GM20431 (cell line): ENCODE measurements around the gene TEX30.

Source experiments
- in situ Hi-C: fragments of 300-500 bp; cut with MseI, MboI; formaldehyde crosslinking; loops from one replicate; pipeline ENCODE4 v1.15.0; 2020; ENCODE audit warnings: low sequenced_read_pairs; ENCODE audit not compliant: unreplicated experiment

TEX30 gene

DNA sequence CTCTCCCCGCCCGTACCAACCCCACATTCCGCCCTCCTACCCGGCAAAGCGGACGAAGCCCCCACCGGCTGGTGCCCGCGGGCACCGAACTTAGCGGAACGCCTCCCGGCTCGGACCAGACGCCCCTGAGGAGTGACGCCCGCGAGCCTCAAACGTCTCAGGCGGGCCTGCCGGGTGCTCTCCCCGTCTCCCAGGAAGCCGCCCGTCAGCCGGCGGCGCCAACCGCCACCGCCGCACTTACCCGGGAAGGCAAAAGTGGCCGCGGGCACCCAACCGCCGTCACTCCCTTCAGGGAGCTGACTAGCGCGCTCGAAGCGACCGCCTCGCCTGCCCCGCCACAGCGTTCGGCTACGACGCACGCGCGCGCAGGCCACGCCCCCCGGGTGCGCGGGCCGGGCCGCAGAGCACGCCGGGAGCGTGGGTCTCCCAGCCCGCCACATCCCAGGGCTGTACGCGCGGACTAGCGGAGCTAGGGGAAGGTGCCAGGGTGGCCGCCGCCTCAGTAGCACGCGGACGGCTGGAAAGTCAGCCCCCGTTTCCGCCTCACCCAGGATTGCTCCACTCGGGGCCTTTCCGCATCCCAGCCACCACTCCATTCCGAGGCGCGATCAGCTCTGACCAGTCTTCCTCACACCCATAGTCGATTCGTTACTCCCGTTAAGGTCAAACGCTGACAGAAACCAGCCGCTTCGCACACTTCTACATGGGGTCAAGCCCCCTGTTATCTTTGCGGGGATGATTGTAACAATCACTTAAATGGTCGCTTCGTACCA lies at the start of gene TEX30:
TSS of gene TEX30 (minus strand) at position 346 of the 773 bp plus-strand sequence. CDS start 3,760 bp downstream, outside the sequence.
- in situ Hi-C loops = no loop called here

DNA sequence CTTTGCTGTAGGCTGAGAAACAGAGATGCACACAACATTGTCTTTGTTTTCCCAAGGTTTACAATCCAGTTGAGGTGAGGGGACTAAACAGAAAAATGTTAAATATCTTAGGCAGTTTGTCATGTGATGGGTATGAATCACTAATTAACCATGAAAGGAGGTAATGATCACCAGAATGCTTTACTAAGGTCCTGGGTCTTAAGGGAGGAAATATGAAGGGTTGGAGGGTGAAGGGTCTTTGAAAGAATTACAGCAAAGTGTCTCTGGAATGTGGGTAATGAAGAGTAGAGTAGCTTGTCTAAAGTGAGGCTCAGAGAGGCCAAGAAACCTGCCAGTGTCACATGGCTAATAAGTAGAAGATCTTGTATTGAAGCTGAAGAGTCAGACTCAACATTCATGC lies 44.3 kb upstream of the TEX30 start:
- in situ Hi-C loops = no loop called here

DNA sequence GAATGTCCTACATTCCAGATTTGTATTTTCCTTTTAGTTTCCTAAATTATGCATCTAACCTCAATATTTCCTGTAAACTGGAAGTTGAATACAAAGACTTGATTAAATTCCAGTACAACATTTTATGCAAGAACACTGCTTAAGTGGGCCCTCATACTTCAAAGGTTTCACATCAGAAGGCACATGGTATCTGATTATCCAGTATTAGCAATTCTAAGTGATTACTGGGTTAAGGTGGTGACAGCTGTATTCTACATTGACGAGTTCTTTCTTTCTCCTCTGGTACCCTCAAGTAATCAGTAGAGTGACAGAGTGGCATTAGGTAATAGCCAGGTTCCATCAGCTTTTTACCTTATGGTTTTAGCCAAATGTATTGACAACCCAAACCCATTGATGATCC lies 43.7 kb upstream of the TEX30 start:
- in situ Hi-C loops = no loop called here

DNA sequence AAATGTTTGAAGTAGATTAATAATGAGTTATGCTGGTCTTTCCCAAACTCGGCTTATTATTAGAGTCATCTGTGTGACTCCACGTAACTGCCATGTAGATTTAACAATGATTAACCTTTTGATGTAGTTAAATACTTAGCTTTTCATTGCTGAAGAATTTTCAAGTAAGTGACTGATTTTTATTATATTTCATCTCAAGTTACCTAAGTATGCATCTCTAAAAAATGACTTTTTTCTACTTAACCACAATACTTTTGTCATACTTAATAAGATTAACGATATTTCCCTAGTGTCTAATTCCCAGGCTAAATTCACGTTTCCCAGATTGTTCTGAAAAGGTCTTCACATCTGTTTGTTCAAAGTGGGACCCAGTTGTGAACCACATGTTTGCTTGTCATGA lies 43.1 kb upstream of the TEX30 start:
- in situ Hi-C loops = no loop called here

DNA sequence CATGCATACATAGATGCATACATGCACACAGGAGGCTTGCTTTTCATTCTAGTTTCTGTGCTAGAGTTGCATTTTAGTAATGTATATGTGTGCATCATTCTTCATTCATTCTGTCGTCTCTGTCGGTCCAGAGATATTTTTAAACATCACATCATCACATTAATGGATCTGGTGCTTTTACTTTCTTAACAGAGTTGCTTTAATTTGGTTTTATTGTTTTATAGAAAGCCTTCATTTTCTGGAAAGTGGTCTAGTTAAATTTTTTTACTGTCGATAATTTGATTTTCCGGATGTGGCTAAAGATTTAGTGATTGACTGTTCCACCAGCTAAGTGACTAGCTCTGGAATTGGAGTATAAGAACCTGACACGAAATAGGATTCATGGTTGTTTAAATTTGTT lies 42.2 kb upstream of the TEX30 start:
- in situ Hi-C loops = no loop called here

DNA sequence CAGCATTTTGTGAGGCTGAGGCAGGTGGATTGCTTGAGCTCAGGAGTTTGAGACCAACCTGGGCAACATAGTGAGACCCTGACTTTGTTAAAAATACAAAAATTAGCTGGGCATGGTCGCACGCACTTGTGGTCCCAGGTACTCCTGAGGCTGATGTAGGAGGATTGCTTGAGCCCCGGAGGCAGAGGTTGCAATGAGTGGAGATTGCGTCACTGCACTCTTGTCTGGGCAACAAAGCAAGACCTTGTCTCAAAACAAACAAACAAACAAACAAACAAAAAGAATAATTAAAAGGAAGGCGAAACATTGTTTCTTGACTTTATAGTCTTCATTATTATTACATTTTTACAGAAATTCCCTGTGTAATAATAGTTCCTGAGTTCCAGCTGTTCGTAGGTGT lies 41.2 kb upstream of the TEX30 start:
- in situ Hi-C loops = no loop called here

DNA sequence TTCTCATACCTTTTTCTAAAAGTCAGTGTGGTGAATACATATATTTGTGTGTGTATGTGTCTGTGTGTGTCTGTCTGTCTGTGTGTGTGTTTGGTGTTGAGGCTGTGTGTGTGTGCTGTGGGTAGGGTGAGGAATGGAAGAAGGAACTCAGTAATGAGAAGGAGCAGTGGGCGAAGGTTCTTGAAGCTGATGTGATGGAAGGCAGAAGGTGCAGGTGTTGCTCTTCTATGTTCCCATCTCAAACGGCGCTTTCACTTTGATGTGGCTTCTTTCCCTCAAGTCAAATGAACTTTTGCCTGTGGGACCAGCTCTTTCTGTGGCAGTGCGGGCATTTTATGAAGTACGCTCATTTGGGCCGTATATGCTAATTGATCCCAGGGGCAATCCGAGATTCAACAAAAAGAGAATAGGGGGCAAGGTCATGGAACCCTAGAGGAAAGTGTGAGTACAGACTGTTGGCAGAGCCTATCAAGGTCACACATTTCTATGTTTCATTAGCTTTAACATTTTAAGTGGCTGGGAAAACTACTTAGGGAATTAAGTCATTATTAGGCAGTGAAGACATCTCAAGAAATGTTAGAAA lies 40.5 kb upstream of the TEX30 start:
- in situ Hi-C loops = no loop called here

DNA sequence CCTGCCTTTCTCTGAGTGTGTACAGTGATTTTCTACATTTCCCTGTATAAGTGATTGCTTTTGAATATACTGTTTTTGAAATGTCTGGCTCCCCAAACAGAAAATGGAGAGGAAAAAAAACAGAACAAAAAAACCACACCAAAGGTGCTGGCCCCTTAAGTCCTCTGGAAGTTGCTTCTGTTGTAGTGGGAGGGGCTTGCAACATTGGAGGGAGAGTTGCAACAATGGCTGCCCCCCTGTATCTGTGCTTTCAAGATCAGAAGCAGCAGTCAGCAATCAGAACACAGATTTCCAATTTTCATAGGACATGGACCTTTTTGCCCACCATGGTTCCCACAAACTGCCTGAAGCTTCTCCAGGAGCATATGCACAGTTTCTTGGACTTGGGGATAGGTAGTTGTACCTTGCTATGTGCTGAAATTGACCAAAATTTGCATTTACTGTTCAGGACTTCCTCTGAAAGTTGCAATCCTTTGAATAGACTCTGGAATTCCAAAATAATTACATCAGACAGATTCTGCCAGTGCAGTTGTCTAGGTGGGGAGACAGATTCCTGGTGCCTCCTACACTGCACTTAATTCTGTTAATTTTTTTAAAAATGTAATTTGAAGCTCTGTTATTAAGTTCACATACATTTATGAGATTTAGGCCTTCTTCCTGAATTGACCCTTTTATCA lies 39.2 kb upstream of the TEX30 start:
- in situ Hi-C loops = no loop called here

DNA sequence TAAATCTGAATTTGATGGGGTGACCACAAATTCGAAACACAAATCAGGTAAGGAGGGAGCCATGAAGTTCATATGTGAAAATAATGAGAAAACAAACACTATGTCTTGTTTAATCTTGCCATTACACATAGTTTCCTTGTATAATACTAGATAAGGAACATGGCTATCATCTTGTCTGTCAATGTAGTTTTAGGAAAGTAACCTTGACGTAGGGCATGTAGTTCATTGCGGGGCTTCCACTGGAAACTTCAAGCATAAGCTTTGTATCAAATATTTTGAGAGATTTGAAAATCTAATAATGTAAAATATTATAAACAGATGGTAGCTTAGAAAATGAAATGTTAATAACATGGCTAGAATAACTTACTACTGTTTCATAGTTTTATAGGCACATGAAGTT lies 34.1 kb upstream of the TEX30 start:
- in situ Hi-C loops = no loop called here

DNA sequence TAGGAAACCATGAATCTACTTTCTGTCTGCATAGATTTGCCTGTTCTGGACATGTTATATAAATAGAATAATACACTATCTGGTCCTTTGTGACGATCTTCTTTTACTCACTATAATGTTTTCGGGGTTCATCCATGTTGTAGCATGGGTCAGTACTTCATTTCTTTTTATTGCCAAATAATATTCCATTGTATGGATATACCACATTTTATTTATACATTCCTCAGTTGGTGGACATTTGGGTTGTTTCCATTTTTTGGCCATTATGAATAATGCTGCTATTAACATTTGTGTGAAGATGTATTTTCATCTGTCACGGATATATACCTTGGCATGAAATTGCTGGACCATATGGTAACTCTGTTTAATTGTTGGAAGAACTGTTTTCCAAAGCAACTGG lies 32.1 kb upstream of the TEX30 start:
- in situ Hi-C loops = no loop called here

DNA sequence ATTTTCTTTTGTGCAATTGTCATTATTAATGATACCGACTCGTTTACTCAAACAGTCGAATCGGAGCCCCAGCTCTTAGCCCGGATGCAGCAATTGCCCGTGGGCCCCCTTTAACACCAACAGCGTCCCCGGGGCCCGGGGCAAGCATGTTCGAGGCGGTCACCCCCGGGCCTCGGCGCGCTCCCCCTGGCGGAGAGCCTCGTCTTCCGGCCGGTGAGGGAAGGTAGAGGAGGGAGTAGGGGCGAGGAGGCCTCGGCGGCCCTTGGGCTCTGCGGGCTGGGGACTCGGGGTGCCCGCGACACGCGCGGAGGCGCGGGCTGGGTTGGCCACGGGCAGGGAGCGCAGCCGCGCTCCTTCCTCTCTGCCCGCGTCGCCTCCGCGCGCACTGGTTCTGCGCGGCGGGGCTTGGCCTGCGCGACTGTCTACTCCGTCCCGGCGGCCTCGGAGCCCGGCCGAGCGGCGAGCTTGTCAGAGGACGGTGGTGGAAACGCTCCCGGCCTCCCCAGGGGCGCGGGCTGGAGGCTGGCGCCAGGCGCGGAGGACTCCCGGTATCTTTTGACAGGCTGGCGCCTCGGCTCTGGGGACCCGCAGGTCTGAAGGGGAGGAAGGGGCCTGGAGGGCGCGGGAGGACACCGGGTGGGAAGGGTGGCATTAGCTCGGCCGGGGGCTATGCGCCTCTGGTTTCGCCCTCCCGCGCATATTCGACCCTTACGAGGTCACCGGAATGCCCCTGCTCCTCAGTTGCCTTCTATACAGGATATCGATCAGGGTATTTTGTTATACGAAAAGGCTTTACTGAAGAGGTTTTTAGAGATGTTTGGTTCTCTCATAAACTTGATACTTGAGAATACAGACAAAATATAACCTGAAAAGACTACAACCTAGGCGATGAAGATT lies 26.8 kb upstream of the TEX30 start:
- in situ Hi-C loops = no loop called here

DNA sequence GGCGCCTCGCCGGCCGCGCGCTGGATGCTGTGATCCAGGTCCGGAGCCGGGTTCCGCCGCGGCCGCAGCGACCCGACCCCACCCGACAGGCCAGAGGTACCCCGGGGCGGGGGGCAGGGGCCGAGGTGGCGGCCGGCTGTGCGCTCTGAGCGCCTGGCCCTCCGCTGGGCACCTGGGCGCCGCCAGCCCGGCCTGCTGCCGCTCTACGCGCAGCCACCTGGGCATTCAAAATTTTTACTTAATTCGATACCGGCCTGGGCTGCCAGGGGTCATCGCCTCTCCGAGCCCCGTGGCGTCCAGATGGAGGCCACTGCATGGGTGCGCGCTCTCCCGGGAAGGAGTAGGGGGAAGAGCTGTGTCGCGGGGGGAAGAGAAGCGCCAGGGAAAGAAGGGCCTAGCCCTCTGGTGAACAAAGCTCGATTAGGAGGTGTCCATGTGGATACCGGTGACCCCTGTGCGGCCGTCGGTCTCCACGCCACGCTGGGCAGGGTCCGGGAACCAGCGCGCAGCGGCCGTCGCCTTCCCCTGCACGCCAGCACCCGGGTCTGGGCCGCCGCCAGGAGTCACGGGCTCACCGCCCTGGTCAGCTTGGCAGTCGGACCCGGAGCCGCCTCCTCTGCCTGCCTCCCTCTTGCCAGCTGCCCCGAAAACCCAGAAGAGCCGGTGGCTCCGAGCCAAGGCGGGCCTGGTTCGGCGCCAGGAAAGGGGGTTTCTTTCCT lies 26.0 kb upstream of the TEX30 start:
- in situ Hi-C loops = no loop called here

DNA sequence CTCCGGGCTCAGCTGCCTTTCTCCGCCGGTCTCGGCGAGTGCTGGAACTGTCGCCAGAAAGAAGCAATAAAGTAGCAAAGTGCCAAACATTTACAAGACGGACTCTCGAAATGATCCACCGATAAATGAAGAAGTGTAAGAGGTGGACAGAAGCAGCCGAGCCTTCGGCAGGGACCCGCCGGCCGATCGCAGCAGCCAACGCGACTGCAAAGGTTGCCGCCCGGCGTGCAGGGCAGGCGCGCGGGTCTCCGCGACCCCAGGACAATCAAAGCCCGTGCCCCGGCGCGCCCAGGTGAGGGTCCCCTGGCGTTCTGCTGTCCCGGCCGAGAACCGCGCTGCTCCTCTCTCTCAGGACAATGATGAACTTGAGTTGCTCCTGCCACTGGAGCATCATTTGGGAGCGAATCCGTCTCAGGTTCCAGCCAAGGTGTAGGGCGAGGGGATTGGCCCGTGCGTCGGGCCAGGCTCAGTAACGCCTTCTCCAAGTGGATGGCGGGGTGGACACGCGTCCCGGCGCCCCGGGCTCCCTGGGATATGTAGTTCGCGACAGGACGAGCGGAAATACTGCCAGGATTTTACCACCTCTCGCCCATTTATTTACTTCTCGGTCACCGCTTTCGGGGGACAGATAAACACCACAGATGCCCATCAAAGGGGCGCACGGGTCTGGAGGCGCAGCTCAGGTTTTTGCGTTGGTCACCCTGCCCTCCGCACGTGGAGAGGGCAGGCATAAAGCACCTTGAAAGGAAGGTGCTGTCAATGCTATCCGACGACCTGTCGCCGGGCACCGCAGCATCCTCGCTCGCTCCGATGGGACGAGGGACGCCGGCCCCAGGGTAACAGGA lies 25.2 kb upstream of the TEX30 start, which contains the start of the genes BIVM and POGLUT2:
TSS of gene BIVM (plus strand) at position 539 of the 845 bp plus-strand sequence. CDS start 8,149 bp downstream, outside the sequence.
TSS of gene POGLUT2 (minus strand) at position 396 of the 845 bp plus-strand sequence. CDS start at position 90, 306 bp downstream.
- in situ Hi-C loops = no loop called here

DNA sequence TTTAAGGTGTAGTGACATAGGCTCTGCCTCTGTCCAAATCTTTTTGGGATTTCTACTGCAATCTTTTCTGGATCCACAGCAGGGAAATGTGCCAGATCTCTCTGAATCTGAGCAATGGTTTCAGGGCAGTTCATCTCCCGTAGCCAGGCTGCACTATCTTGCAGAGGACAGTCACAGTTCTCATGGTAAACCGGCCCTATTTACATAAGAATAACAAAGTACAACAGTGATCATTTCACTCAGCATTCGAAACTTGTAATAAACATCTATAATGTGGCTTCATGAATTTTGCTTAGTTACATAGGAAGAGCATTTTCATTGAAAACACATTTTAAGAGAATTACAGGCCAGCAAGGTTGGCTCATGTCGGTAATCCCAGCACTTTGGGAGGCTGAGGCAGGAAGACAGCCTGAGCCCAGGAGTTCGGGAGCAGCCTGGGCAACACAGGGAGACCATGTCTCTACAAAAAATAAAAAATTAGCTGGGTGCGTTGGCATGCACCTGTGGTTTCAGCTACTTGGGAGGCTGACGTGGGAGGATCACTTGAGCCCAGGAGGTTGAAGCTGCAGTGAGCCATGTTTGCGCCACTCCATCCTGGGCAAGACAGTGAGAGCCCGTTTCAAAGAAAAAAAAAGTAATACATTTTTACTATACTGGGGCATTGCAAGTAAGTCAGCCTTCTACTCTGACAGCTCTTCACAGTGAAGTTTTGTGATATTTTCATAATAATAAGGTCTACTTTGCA lies 20.2 kb upstream of the TEX30 start:
- in situ Hi-C loops = no loop called here

DNA sequence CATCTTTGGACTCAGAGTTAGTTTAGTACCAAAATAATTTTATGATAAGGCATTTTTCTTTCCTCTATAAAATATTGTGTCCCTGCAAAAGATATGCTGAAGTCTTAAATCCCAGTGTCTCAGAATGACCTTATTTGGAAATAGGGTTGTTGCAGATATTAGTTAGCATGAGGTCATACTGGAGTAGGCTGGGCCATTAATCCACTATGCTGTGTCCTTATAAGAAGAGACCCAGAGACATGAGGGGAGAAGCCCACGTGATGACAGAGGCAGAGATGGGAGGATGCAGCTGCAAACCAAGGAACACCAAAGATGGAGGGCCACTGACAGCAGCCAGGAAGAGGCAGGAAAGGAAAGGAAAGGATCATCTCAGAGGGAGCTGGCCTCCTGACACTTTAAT lies 18.8 kb upstream of the TEX30 start:
- in situ Hi-C loops = no loop called here

DNA sequence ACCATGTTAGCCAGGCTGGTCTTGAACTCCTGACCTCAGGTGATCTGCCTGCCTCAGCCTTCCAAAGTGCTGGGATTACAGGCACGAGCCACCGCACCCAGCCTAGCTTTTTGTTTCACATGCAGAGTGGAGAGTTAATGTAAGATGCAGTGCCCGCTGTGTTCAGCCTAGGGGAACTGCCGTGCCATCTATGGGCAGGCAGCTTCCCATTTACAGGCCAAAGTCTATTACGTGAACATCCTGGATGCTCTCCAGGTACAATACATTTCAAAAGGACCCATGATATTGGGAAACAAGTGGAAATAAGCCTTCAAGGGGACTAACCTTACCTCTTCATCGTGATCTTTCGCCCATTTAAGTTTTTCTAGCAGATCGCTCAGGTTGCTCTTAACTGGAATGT lies 15.1 kb upstream of the TEX30 start:
- in situ Hi-C loops = no loop called here

DNA sequence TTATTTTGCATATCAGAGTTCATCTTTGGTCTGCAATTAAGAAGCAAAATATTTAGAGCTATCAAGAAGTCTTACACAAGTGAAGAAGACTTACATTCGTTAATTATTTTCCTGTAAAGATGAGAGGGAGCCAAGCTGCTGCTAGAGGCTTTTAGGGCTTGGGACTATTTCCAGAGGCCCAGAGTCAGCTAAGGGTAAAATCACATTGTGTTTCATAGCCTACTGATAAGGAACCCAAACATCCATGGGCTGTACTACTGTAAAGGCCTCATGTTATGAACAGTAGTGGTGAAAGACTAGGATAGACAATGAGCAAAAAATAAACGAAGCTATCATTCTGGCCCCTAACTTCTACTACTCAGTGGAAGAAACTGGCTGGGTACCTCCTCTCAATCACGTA lies 10.9 kb upstream of the TEX30 start:
- in situ Hi-C loops = no loop called here

DNA sequence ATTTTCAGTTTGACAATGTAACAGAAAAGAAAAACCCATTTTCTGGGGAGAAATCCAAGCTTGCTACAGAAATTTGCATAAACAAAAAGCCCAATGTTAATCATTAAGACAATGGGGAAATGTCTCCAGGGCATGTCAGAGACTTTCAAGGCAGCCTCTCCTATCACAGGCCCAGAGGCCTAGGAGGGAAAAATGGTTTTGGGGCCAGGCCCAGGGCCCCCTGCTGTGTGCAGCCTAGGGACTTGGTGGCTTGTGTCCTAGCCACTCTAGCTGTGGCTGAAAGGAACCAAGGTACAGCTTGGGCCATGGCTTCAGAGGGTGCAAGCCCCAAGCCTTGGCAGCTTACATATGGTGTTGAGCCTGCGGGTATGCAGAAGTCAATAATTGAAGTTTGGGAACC lies 8.0 kb upstream of the TEX30 start:
- in situ Hi-C loops = no loop called here
